NCI-H187 treated with DMSO at 0.1 percent for 48 hours (cell line): ENCODE results near the gene DOLK.
"Not testable (repeated sequence)": the region's sequence is repeated elsewhere in the genome, so short reads cannot be mapped to it uniquely, and the experiment has no call there.

Experiments
- DNase-seq: peaks from one replicate; lab custom pipeline; 2025; lab: John Stamatoyannopoulos, UW

The DOLK gene

DNA sequence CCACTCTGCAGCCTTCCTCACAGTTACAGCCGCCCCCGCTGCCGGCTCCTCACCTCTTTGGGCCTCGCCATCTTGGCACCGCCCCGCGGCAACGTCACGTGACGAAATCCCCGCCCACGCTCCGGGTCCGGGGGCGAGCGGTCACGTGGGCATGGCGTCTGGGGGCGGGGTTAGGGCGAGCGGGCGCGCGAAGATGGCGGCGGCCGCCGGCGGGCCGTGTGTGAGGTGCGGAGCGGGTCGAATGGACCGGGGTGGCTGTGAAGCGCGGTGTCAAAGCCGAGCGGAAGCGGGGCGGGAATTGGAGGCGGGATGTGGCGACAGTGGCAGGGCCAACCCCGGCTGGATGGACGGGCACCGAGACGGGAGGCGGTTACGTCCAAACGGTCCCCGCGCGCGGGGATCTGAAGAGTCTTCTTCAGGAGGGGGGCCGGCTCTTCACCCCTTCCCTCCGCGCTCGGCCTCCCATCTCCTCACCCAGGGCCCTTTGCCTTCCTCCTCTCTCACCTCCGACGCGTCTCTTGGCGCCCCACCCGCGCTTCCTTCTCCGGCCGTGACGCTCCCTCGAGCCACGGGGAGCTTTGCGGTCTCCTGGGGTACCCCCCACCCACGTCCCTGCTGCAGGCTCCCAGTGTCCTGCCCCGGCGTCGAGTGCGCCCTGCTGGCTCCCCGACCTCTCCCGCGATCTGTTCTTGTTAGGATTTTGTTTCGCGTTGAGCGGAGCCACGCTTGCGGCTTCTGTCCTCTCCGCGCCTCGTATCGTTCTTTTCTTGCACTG lies at the start of gene DOLK, which contains the start of gene NUP188:
Gene DOLK (minus strand): TSS at position 77 of the 775 bp plus-strand sequence. CDS start 300 bp downstream, outside the sequence.
Gene NUP188 (plus strand): TSS at position 173 of the 775 bp plus-strand sequence. CDS start 21 bp downstream, at position 194.
- DNase-seq: no peak

DNA sequence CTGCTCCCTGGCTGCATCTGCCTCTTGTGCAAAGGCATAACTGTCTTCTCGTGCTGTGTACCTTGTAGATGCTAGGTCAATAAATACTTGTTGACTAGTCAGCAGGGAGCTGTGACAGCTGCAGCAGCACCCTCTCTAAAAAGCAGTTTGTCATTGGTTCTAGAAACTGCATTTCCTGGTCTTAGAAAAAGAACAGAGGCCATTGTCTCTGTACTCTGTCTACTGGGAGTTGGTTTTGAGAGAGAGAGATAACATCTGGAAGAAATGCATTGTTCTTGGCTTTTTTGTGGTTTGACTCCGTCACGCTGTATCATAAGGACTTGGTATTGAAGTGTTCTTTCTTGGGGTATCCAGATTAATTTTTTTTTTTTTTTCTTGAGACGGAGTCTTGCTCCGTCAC lies 48.4 kb upstream of the DOLK start:
- no peak for DNase-seq

DNA sequence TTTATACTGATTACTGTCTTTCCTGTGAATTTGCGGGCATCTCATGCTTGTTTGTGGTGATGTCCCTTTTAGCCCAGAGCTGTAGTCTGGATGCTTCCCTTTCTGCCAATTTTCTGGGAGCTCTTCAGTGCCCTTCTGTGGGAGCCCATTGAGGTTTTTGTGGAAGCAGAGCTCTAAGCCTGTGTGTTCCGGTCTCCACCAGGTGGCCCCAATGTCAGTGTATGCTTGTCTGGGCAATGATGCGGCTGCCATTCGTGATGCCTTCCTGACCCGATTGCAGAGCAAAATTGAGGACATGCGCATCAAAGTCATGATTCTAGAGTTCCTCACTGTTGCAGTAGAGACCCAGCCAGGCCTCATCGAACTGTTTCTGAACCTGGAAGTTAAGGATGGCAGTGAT lies 45.6 kb upstream of the DOLK start:
- no peak for DNase-seq

DNA sequence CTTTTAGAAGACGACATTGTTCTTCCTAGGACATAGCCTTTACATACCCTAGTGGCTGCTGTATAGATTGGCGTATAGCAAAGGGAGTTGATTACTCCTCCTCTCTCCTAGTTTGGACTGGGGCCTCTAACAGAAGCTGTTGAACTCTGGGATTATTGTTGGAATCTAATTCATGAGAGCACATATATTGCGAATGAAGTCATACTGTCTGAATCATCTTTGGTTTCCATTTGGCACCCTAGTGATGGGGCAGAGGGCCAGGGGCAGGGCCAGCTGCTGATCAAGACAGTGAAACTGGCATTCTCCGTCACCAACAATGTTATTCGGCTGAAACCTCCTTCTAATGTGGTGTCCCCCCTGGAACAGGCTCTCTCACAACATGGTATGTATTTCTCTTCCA lies 40.4 kb upstream of the DOLK start:
- no peak for DNase-seq

DNA sequence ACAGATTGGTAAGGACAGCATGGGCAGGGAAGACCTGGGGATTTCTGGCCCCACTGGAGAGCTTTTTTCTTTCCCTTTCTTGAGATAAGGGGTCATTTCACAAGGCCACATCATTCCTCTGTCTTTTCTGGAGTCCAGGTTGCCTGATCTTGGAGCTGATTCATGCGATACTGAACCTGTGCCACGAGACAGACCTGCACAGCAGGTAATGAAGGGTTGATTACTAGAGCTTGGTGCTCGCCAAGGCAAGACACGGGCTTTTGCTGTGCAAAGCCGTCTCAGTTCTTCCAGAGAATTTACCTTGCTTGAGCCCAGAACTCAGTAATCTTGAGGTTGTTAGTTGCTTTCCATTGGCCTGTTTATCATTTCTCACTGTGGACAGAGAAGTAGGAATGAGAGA lies 39.3 kb upstream of the DOLK start:
- DNase-seq: no peak

DNA sequence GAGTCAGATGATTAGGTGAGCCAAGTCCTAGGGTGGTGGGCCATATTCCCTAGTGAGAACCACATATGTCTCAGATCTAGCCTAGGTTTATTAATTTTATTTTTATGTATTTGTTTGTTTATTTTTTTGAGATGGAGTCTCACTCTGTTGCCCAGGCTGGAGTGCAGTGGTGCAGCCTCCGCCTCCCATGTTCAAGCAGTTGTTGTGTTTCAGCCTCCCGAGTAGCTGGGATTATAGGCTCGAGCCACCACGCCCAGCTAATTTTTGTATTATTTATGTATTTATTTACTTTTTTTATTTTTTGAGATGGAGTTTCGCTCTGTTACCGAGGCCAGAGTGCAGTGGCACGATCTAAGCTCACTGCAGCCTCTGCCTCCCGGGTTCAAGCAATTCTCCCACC lies 36.1 kb upstream of the DOLK start:
- no peak for DNase-seq

DNA sequence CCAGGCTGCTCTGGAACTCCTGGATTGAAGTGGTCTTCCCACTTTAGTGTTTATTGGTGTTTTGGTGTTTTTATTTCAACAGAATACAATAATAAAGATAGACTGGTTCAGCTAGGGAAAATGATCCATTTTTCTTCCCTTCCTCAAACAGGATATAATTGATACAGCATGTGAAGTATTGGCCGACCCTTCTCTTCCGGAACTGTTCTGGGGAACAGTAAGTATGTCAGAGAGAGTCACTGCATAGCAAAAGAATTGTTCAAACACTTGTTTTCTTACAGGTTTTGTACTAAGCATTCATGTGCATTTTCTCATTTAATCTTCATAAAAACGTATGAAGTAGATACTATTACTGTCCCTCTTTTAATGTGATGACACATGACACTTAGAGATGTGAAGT lies 31.7 kb upstream of the DOLK start:
- no peak for DNase-seq

DNA sequence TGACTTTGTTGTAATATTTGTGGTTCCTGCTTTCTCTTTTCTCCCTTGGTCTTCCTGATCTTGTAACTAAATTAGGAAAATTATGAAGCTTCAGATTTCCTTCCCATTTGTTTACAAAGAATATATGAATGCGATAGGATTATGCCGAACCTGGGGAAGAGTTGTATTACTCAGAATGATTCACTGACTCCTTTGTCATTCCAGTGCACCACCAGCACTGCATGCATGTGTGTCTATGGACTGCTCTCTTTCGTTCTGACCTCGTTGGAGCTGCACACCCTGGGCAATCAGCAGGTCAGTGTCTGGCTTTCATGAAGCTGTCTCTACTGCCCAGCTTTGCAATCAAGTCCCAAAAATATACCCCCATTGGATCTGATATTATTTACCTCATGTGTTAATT lies 25.6 kb upstream of the DOLK start:
- DNase-seq: no peak

DNA sequence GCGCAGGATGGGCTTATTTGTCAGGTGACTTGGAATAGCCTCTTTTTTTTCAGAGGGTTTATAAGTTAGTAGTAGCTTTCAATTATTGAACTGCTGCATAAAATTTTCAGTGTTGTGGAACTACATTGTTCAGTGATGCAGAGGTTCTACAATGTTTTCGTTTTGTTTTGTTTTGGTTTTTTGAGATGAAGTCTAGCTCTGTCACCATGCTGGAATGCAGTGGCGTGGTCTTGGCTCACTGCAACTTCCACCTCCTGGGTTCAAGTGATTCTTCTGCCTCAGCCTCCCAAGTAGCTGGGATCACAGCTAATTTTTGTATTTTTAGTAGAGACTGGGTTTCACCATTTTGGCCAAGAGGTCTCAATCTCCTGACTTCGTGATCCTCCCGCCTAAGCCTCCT lies 22.1 kb upstream of the DOLK start:
- DNase-seq: no peak

DNA sequence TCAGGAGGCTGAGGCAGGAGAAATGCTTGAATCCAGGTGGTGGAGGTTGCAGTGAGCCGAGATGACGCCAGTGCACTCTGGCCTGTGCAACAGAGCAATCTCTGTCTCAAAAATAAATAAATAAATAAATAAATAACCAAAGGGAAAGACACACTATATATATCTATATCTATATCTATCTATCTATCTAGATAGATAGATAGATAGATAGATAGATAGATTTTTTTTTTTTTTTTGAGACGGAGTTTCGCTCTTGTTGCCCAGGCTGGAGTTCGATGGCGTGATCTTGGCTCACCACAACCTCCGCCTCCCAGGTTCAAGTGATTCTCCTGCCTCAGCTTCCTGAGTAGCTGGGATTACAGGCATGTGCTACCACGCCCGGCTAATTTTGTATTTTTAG lies 14.0 kb upstream of the DOLK start:
- DNase-seq: not testable (repeated sequence)

DNA sequence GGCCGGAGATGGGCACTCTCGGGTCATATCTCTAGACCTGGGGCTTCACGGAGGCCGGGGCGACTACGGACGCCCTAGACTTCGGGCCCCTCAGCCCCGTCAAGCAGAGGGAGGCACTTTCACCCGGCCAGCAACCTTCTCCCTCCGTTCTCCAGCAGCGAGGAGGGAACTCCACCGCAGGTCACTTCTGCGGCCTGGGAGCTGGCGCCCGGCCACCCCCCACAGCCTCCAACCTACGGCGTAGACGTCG lies 201 bp downstream of the DOLK start:
- no peak for DNase-seq

DNA sequence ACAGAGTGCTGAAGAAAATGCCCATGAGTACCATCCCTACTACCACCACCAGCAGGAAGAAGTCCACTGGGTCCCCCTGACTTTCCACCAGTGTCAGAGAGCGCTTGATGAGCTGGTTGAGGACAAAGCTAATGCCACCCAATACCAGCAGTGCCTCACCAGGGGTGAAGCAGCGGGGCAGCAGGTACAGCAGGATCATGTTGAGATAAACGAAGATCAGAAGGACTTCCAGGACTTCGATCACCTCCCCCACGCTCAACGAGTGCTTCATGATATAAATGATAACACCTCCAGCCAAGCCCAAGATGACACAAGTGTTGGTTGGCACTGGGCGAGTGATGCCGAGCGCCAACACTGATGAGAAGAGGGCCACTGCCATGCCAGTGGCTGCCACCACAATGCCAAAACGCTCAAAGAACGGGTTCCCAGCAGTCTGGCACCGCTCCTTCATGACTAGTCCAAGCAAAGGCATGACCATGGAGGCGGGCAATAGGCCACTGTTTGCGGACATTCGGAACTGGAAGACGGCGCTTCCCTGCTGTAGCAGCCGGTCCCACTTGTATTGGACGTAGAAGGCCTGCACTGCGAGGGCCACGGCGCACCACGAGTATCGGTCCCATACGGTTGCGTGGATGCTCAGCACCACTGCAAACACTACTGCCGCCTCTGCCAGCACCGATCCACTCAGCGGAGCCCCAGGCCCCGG lies 679 bp downstream of the DOLK start:
- DNase-seq: no peak

DNA sequence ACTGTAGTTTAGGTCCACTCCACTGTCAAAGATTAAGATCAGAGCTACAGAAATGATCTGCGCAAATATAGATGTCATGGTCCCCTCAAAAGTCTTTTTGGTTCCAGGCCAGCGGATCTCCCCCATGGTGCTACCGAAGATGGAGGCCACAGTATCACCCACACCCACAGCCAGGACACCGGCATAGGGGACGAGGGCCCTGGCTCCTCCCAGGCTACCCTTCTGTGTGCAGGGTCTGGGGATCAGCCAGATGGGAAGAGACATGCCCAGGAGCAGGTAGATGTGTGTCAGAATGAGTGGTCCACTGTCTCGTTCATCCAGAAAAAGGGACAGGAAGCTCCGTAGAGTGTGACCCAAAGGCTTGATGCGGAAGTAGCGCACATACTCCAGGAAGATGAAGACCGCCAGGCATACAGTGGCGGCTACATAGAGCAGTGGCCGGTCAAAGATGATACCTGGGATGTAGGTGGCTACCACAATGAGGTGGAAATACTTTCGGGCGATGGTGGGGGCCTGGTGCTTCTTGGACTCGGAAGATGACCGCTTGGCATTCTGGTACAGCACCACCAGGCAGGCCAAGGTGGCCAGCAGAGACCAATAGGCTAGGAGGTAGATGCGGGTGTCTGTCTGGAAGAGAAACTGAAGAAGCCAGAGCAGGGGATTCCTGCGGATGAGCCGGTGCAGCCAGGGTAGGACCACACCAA lies 1.5 kb downstream of the DOLK start:
- DNase-seq: no peak

DNA sequence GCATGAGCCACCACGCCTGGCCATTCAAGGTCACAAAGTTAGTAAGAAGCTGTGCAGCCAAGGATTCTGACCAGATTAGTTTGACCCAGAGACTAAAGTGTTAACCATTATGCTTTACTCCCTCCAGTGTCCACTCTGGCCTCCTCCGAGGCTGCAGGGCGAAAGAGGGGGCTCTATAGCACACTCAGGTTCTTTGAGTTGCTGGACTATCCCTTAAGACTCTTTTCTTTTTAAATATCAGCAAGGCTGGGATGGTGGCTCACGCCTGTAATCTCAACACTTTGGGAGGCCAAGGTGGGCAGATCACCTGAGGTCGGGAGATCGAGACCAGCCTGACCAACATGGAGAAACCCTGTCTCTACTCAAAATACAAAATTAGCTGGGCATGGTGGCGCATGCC lies 2.4 kb downstream of the DOLK start:
- DNase-seq: not testable (repeated sequence)

DNA sequence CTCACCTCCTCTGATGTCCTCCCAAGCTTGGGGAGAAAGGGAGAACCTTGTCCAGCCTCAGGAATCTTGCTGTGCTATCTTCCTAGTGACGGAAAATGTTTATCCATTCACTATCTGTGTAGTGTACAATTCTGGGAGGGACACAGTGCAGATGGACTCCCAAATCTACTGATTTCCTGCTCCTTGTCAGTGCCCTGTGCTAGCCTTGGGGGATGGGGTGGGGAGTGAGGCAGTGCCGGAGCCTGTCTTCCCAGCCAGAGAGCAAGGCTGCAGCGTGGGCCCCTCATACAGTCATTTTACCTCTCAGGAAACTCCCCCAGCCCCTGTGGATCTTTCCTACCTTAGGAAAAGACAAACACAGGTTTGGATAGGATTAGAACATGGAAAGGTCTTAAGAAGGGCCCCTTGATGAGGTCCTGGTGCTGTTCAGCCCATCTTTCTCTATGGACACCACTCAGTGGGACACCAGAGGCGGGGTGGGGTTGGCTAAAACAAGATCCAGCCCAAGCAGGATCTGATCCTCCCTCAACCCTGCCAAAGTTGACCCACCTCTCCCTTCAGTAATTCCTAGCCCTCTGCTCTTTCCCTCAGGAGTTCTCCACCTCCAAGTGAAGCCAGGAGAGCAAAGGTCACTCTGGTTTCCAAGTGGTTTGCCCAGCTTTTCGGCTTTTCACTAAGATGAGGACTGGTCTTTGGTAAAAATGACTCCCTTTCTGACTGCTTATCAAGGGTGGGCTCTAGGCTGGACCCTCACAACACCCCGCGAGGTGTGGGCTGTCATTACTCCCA lies 3.4 kb downstream of the DOLK start:
- no peak for DNase-seq

DNA sequence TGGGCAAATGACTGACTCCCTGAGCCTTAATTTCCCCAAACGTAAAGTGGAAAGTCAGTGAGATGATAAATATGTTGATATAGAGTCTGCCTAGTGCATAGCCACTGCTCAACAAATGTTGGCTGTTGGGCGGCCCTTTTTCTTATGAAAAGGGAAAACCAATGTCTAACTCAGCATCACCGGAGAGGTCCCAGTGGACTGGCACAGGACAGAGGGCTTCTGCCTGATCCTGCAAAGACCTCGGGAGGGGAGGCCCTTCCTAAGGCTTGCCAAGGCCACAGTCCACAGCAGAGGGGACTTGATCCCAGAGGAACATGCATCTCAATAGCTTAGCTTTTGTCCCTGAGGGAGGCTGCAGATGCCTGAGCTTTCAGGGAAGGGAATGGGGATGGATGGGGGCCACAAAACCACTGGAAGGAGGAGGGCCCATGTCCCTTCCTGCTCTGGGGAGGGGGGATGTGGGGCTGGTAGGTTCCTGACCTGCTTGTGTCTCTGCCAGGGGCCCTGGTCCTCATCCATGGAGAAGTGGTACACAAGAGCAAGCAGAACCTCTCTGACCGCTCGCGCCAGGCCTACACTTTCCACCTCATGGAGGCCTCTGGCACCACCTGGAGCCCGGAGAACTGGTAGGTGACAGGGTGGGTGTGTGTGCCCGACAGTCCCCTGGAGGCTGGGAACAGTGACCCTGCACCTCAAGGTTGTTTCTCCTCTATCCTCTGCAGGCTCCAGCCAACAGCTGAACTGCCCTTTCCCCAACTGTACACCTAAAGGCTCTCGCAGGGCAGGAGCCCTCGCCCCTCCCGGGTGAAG lies 6.3 kb downstream of the DOLK start:
- DNase-seq: no peak

DNA sequence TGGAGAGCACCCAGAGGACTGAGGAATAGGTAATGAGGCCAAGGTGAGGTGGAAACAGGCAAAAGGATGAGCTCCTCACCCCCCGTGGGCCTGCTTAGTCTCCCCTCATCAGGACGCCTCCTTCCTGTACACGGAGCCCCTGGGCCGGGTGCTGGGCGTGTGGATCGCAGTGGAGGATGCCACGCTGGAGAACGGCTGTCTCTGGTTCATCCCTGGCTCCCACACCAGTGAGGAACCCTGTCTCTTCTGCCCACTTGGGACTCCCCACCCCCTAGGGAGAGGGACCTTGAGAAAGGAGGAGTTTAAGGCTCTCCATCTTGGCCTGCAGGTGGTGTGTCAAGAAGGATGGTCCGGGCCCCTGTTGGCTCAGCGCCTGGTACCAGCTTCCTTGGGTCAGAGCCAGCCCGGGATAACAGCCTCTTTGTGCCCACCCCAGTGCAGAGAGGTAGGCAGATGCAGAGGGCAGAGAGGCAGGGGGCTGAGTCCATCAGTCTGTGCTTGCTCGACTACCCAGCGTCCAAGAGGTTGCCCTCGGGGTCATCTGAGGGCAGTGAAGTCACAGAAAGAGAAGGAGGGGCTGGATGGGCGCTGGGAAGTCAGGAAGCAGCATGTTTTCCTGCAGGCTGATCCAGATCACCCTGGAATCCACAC lies 7.0 kb downstream of the DOLK start:
- DNase-seq: no peak

DNA sequence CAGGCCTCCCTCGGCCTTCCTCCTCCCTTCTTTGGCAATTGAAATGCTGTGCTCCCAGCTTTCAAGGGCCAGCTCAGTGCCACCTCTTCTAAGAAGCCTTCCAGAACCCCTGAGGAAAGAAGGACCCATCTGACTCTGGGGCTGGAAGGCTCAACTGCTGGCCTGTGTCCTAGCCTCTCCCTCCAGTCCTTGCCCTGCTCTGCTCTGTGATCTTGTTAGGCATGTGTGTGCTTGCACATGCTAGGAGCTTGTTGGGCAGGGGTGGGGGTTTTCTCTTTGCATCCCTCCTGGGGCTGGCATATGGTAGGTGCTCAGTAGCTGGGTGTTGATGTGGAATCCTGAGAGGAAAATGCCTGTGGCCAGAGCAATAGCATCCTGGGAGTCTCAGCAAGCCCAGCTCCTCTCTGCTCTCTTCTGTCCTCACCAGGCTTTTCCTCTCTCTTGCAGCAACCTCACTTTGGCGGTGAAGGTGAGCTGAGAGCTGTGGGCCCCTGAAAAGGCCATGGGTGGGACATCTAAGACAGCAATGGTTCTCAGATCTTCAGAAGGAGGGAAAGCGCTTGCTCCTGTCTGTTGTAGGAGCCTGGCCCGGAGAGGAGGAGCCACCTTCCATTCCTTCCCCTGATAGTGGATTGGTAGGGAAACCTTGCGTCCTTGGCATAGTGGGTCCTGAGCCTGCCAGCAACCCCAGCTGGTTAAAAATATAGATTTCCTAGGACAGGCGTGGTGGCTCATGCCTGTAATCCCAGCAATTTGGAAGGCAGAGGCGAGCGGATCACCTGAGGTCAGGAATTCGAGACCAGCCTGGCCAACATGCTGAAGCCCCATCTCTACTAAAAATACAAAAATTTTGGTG lies 9.9 kb downstream of the DOLK start:
- DNase-seq: no peak

DNA sequence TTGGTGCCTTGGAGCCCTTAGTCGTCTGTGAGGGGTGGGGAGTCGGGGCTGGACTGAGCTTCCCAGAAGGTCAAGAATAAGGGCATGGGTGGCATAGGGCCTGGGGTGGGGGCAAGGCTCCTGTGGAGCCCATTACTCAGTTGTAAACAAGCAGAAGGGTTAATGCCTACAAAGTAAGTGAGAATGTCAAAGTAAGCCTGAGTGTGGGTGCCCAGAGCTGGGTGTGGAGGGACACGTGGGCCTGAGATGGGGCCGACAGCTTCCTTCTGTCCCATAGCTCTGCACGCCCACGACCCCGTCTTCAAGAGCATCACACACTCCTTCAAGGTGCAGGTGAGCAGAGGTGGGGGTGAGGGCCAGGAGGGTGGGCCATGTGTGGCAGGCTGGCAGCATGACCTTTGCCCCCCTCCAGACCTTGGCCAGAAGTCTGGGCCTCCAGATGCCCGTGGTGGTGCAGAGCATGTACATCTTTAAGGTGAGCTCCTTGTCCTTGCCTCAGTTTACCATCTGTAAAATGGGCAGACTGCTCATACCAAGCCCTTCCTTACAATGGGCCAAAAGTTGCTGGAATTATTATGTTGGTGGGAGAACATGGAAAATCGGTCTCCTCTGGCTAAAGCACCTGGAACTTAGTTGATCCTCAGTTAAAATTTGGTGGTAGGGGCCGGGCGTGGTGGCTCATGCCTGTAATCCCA lies 11.1 kb downstream of the DOLK start:
- no peak for DNase-seq
